ENCODE results near the gene BIN1.
A peak's percentile ranks its signal among the peaks of the same experiment; 100 is the strongest.

Gene BIN1

DNA sequence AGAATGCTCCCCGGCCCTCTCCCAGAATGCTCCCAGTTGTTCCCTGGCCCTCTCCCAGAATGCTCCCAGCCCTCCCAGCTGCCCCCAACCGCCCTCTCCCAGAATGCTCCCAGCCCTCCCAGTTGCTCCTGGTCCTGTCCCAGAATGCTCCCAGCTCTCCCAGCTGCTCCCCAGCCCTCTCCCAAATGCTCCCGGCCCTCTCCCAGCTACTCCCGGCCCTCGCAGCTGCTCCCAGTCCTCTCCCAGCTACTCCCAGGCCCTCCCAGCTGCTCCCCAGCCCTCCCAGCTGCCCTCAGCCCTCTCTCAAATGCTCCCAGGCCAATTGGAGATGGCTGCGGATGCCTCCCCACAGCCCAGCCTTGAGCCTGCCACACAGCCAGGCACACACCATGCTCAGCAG lies 31.1 kb downstream of the BIN1 start:
- DNase-seq (ENCODE audit: low spot score), result no peak

GRCh38 chr2:127074936-127075335 lies 32.0 kb downstream of the BIN1 start:
- no peak for DNase-seq (ENCODE audit: low spot score)

- DNase-seq (ENCODE audit: low spot score), result peak; percentile 34
These were observed 32.6 kb downstream of the BIN1 start for GRCh38 chr2:127074358-127074757.

DNA sequence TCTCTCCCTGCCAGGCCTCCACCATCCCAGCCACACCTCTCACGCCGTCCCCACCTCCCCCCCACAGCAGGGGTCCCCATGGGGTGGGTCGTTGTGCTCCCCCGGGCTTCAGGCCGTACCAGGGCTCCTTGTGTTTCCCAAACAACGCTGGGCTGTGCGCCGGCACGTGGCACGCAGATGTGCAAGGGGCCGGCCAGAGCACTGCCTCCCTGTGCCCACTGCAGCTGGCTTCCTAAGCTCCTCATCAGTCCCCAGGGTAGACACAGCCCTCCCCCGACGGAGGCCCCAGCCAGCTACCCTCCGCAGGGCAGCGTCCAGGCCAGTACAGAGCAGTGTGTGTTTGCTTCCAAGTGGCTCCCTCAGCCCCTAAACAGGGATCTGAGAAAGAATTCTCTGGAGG lies 34.0 kb downstream of the BIN1 start:
- DNase-seq (ENCODE audit: low spot score), result no peak

- DNase-seq (ENCODE audit: low spot score), result no peak
These were observed 34.6 kb downstream of the BIN1 start for GRCh38 chr2:127072396-127072795.

DNA sequence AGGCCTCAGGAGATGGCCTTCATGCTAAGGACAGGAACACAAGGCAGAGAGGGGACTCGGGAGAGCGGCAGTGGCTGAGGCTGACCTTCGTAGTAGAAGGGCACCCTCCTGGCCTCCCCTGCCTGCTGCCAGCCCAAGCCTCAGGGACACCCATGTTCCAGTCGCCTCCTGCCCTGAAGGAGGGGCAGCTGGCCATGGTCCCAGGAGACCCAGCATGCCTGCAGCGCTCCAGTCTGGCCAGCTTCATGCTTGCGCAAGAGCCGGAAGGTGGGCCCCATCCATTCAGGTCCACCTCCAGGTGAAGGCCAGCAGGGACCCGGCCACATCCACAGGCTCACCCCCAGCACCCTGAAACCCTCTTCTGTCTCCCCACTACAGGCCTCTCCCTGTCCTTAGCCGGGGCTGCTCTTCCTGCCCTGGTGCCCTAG lies 35.0 kb downstream of the BIN1 start:
- no peak for DNase-seq (ENCODE audit: low spot score)

GRCh38 chr2:127070221-127070620 lies 36.7 kb downstream of the BIN1 start:
- DNase-seq (ENCODE audit: low spot score), result no peak

DNA sequence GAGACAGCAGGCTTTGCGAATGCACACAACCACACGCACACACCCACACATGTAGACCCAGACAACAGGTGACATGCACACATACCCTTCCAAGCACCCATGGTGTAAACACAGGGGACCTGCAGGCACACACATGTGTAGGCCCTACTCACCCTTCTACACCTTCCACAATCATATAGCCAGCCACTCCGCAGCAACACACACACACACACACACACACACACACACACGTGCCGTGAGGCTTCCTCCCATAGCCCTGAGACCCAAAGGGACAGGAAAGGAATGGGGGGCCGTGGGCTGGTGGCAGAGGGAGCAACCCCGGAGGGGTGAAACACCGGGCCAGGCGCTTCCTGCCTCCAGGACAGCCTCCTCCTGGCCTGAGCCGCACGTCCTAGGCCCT lies 37.4 kb downstream of the BIN1 start:
- DNase-seq (ENCODE audit: low spot score), result no peak

DNA sequence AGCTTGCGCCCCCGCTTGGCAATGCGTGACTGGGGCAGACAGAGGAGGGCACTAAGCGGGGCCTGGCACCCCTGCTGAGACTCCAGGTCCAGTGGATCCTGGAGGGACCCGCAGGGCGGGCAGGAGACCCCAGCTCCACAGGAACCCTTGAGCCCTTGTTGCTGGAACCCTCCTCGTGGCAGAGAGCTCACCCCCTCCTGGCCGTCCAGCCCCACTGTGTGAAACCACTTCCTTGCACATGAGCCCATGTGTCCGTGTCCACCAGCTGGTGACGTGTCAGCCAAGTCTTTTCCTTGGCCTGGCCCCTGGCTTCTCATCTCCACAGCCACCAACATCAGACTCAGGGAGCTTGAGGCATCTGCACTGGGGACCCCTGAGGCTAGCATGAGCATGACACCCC lies 38.0 kb downstream of the BIN1 start:
- DNase-seq (ENCODE audit: low spot score), result no peak

DNA sequence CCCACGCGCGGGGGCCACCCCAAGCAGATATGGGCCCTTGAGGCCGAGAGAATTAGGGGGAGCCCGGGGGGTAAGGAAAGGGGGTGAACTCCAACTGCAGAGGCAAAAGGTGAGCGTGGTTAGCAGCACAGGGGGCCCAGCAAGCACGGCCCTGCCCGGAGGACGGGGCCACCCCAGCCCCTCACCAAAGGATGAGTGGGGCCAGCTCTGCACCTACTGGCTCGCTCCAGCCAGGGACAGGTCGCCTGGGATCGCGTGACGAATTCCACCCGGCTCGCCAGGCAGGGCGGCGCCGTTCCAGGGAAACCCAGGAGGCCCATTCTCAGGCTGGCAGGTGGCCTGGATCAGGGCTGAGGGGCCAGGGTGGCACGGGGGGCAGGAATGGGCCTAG lies 38.6 kb downstream of the BIN1 start:
- no peak for DNase-seq (ENCODE audit: low spot score)

GRCh38 chr2:127067620-127068350 lies 39.2 kb downstream of the BIN1 start:
- peak; percentile 73 for DNase-seq (ENCODE audit: low spot score)

DNA sequence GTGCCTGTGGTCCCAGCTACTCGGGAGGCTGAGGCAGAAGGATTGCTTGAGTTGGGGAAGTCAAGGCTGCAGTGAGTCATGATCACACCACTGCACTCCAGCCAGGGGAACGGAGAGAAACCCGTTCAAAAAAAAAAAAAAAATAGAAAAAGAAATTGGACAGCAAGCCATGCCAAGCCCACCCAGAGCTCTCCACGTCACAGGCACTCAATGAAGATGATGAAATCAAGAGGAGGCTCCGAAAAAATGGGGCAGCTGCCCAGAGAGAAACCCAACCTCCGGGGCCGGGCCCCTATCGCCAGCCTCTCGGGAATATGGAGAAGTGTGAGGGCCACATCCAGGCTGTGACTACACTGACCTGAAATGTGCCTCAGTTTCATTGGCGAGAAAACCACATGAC lies 40.0 kb downstream of the BIN1 start:
- DNase-seq (ENCODE audit: low spot score), result no peak

DNA sequence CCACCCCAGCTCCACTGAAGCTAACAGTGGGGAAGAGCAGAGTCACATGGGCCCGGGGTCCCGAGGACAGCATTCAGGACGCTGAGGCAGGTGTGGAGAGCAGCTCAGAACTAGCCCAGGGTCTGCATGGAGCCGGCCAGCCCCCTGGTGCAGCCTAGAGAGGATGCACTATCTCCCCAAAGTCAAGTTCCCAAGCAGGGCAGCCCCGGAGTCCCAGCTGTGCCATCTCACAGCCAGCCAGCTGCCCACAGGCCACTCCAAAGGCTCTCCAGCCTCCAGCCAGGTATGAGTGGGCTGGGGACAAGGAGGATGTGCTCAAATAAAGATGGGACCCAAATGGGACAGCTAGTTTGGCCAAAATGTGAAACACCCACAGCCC lies 41.0 kb downstream of the BIN1 start:
- no peak for DNase-seq (ENCODE audit: low spot score)

- no peak for DNase-seq (ENCODE audit: low spot score)
These were observed 41.5 kb downstream of the BIN1 start for GRCh38 chr2:127065299-127065939.

GRCh38 chr2:127064642-127065250 lies 42.2 kb downstream of the BIN1 start:
- no peak for DNase-seq (ENCODE audit: low spot score)

GRCh38 chr2:127063701-127064590 lies 43.0 kb downstream of the BIN1 start:
- no peak for DNase-seq (ENCODE audit: low spot score)

DNA sequence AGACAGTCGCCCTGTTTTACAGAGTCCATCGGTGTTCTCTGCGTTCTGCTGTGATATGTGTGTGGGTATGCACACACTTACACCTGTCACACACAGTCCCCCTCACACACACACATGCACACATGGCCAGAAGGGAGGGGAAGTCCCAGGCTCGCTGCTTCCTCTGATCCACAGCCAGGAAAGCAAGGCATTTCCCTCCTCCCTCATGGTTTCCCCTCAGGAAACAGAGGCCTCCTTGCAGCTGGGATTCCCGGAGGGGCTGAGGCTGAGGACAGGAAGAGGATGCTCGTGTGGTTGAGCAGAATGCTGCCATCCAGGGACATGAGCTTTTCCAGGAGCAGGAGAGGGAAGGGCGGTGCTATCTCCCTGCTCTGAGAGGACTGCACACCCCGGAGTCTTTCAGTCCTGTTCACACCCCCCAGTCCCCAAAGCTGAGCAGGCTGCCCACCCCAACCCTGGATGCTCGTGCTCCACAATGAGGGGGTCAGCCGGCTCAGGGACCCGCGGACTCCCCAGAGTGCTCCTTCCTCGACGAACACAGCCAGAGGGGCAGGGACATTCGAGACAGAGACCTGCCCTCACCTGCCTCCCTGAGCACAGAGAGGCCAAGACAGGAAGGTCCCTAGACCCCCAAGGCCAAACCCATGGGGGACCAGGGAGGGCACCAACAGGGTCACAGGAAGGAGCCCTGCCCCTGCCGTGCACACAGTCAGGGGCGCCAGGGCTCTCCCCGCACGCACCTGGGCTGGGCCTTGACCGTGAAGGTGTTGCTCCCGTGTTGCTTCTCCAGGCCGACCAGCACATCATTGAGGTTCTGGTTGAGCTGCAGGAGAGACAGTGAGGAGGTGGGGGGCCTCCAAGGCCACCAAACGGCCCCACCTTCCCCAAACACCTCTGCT lies 45.3 kb downstream of the BIN1 start:
- DNase-seq (ENCODE audit: low spot score), result no peak

DNA sequence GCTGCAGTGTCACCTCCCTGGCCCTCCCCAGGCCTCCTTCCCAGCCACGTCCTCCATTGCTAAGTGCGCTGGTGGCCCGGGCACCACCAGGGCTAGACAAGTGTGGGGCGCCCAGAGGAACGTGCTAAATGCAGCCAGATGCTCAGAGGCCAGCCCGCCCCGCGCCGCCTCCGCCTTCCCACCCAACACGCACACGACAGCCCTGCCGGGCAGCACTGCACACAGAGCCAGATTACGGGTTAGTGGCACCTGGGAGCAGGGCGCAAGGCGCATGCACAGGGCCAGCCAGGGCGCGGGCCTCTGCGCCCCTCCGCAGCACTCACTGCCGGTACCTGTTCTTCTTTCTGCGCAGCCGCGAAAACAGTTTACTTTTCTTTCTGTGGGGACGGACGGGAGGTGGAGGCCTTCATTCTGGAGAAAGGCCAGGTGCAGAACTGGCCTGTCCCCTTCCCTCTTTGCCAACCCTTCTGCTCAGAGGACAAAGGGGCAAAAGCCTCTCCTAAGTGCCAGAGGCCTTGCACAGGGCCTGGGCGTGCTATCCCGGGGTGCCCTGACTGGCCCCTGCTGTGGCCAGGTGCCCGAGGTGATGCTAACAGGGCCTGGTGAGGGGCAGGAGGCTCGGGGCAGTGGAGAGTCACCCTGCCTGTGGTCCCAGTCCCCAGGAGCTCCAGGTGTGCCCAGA lies 46.5 kb downstream of the BIN1 start:
- DNase-seq (ENCODE audit: low spot score), result no peak

- DNase-seq (ENCODE audit: low spot score), result no peak
These were observed 47.4 kb downstream of the BIN1 start for GRCh38 chr2:127059559-127059958.

GRCh38 chr2:127058954-127059252 lies 48.1 kb downstream of the BIN1 start:
- DNase-seq (ENCODE audit: low spot score), result no peak

All from cerebellar cortex (tissue), 1 donor.